ENCODE measurements around the gene NSMF. TPM values are rescaled to one million over a fixed set of nuclear protein-coding genes. Genes with fewer than 3 reads are reported as not detected.

The NSMF gene
- polyA plus RNA-seq, 1 of the 3 experiments (the other 2 are of a cell fraction), result 58.8 TPM

GRCh38 chr9:137500666-137501397 is 41.7 kb upstream of the NSMF start:
- Histone ChIP-seq H3K9me2 (no peaks in the 10 kb centered on the region), H3K9me3 (no peaks in the 10 kb centered on the region), H3K4me2 (no peak overlapping the region), H3K79me2 (ENCODE audit: insufficient read depth) (no peaks in the 10 kb centered on the region), H3F3A (replicated peaks; ENCODE audit: insufficient read depth) (no peaks in the 10 kb centered on the region), H3K27me3 (ENCODE audit: insufficient read depth) (no peaks in the 10 kb centered on the region), H2AFZ (ENCODE audit: low read depth) (no peak overlapping the region), H3K4me1 (ENCODE audit: control insufficient read depth in 1 of 2, insufficient read depth in 2 of 2, low read depth in 1 of 2, low read length in 1 of 2) (no peaks in the 10 kb centered on the region), H3K36me3 (replicated peaks in 1 of 2; ENCODE audit: control insufficient read depth in 1 of 2, insufficient read depth in 2 of 2, low read length in 1 of 2) (no peaks in the 10 kb centered on the region), H4K20me1 (ENCODE audit: insufficient read depth) (no peaks in the 10 kb centered on the region), H3K27ac (ENCODE audit: low read depth in 2 of 2, low read length in 1 of 2) (no peak overlapping the region), H3K4me3 (ENCODE audit: low read depth in 2 of 2, low read length in 1 of 2) (no peak overlapping the region), H3K9ac (no peak overlapping the region)
- ChIA-PET CTCF (interaction anchor here (1.0 to 1.3 kb wide), 2 partner anchors 9 to 77 kb away, joined by 3 read pairs; no protein-coding TSS in a partner anchor), POLR2A (no interaction called here)
- TF ChIP-seq FOXM1 (IDR thresholded peaks at IDR 0.05; ENCODE audit: low read depth) (no peak), NRF1 (IDR thresholded peaks at IDR 0.05; ENCODE audit: low read depth, low read length) (no peak), TEAD4 (IDR thresholded peaks at IDR 0.05; ENCODE audit: borderline replicate concordance, insufficient read depth) (no peak), FOSL2 (IDR thresholded peaks at IDR 0.05; ENCODE audit: borderline replicate concordance, low read depth) (no peak), MXI1 (IDR thresholded peaks at IDR 0.05; ENCODE audit: low read depth, low read length) (no peak), REST (IDR thresholded peaks at IDR 0.05; ENCODE audit: low read depth, low read length) (no peak), RAD21 (IDR thresholded peaks at IDR 0.05; ENCODE audit: low read length) (no peak), MEF2A (IDR thresholded peaks at IDR 0.05; ENCODE audit: borderline replicate concordance, low read depth) (no peak), RFX5 (IDR thresholded peaks at IDR 0.05; ENCODE audit: low read length) (no peak), IRF3 (IDR thresholded peaks at IDR 0.05; ENCODE audit: low read depth, low read length) (no peak), MAX (IDR thresholded peaks at IDR 0.05; ENCODE audit: low read depth) (no peak), TCF12 (IDR thresholded peaks at IDR 0.05) (no peak), NFIC (IDR thresholded peaks at IDR 0.05; ENCODE audit: borderline replicate concordance) (no peak)
- WGBS (ENCODE audit: low lambda C conversion rate), result 91% methylated on average over 45 of the region's 45 CpGs
- no peak for DNase-seq
